K562 (cell line): ENCODE data around the gene USP46. TPM values are rescaled to one million over a fixed set of nuclear protein-coding genes. Genes with fewer than 3 reads are reported as not detected.

Experiments
- ATAC-seq: fragments of 200-7000 bp; cut with Tn5 transposase; 3 replicates; pipeline ENCODE4 v1.9.1; 2020; ENCODE audit warnings: moderate library complexity
- BruUV-seq: library from RNA; stranded (reverse); fragments of 400-500 nt; replicated peaks from 2 replicates; lab custom pipeline; 2021; lab: Mats Ljungman, UMichigan
- CTCF ChIA-PET: fragments of 300-600 bp; formaldehyde crosslinking; extraction: SDS; loops from one replicate; lab custom pipeline; 2021; ENCODE audit warnings: low intra/inter-chr PET ratio; lab: Yijun Ruan, JAX
- POLR2A ChIA-PET: fragments of 300-600, 350-650 bp; sonication (Branson Sonifier 250); formaldehyde crosslinking; extraction: SDS; loops from one replicate; lab custom pipeline; 2021; ENCODE audit warnings: antibody characterized with exemption, inconsistent platforms; lab: Yijun Ruan, JAX
- DNase-seq, 4 experiments: peaks; one replicate each; pipeline versions ENCODE4 v3.0.0 to v3.0.0-alpha.2; 2011 to 2018; ENCODE audit warnings: low spot score in 3 of 4, mixed read lengths in 3 of 4; ENCODE audit errors: extremely low read depth in 1 of 4
- FAIRE-seq: peaks from 2 replicates; lab custom pipeline; 2011; peaks lifted over from hg19 to GRCh38; lab: Jason Lieb, UNC
- H2AFZ ChIP-seq: 2 replicates; pipeline ENCODE4 v1.6.0; 2011; ENCODE audit warnings: low read depth, low read length, control low read depth, inconsistent platforms
- H3K27ac ChIP-seq: fragments of 200-600 bp; 3 replicates; pipeline ENCODE4 v1.8.0; 2011; ENCODE audit warnings: low read depth, mild to moderate bottlenecking, control low read depth, inconsistent platforms, low read length, moderate library complexity, mixed read lengths; ENCODE audit errors: extremely low read depth
- H3K27me3 ChIP-seq, 2 experiments: fragments of 300-600 bp in 1 of 2; 2 replicates in 1 of 2; 3 replicates in 1 of 2; pipeline versions ENCODE4 v1.6.0 to v1.8.0; 2011; ENCODE audit warnings: inconsistent platforms in 2 of 2, low read length in 2 of 2, mild to moderate bottlenecking in 1 of 2, mixed read lengths in 1 of 2, moderate library complexity in 1 of 2; ENCODE audit not compliant: control insufficient read depth in 2 of 2, insufficient read depth in 2 of 2
- H3K36me3 ChIP-seq: fragments of 300-600 bp; 3 replicates; pipeline ENCODE4 v1.8.0; 2011; ENCODE audit warnings: mild to moderate bottlenecking, low read length, inconsistent platforms; ENCODE audit not compliant: control insufficient read depth, insufficient read depth
- H3K4me1 ChIP-seq, 2 experiments: fragments of 200-600 bp in 1 of 2; replicated peaks in 1 of 2; 2 replicates in 1 of 2; 3 replicates in 1 of 2; pipeline versions ENCODE4 v1.5.1 to v1.8.0; 2011; ENCODE audit warnings: inconsistent platforms in 2 of 2, low read length in 2 of 2, mild to moderate bottlenecking in 1 of 2, mixed read lengths in 1 of 2, moderate library complexity in 1 of 2; ENCODE audit not compliant: control insufficient read depth in 2 of 2, insufficient read depth in 2 of 2
- H3K4me2 ChIP-seq: 2 replicates; pipeline ENCODE4 v1.6.1; 2011; ENCODE audit warnings: low read length, control low read depth, inconsistent platforms, mixed read lengths; ENCODE audit not compliant: insufficient read depth
- H3K4me3 ChIP-seq: fragments of 200-600 bp; sonication (generic), shearing (Covaris generic); 2 replicates; pipeline ENCODE4 v1.5.1; 2016; ENCODE audit warnings: control low read depth, inconsistent platforms
- H3K79me2 ChIP-seq: fragments of 200-600 bp; 3 replicates; pipeline ENCODE4 v1.8.0; 2011; ENCODE audit warnings: low read length, inconsistent platforms; ENCODE audit not compliant: control insufficient read depth, insufficient read depth
- H3K9ac ChIP-seq, 2 experiments: 2 replicates each; pipeline versions ENCODE4 v1.6.0 to v1.6.1; 2011; ENCODE audit warnings: low read depth in 2 of 2, low read length in 2 of 2, control low read depth in 1 of 2, inconsistent platforms in 1 of 2, mild to moderate bottlenecking in 1 of 2, mixed read lengths in 1 of 2; ENCODE audit not compliant: insufficient read depth in 1 of 2
- H3K9me1 ChIP-seq: one replicate; pipeline ENCODE4 v1.6.0; 2011; ENCODE audit warnings: inconsistent platforms, mild to moderate bottlenecking, low read length, moderate library complexity; ENCODE audit not compliant: control insufficient read depth, insufficient read depth
- H3K9me3 ChIP-seq: replicated peaks from 2 replicates; pipeline ENCODE4 v1.5.1; 2011; ENCODE audit warnings: low read depth, low read length, inconsistent platforms; ENCODE audit not compliant: control insufficient read depth, insufficient read depth
- H4K20me1 ChIP-seq: replicated peaks from 2 replicates; pipeline ENCODE4 v1.6.1; 2011; ENCODE audit warnings: low read length, inconsistent platforms, mixed read lengths; ENCODE audit not compliant: control insufficient read depth, insufficient read depth
- FOXA1 ChIP-seq: fragments of 450-650 bp; IDR thresholded peaks from 2 replicates; pipeline ENCODE4 v1.6.1; 2016; ENCODE audit warnings: mild to moderate bottlenecking, borderline replicate concordance
- FOXK2 ChIP-seq, 2 experiments: fragments of 450-650 bp; IDR thresholded peaks in 1 of 2; conservative IDR thresholded peaks in 1 of 2; 2 replicates each; pipeline ENCODE4 v1.6.1; 2016; ENCODE audit warnings: low read depth in 2 of 2, mild to moderate bottlenecking in 1 of 2
- HES1 ChIP-seq: fragments of 450-650 bp; IDR thresholded peaks from 2 replicates; pipeline ENCODE4 v1.6.1; 2016; ENCODE audit warnings: low read depth, mild to moderate bottlenecking, moderate library complexity
- RNF2 ChIP-seq: sonication (generic); IDR thresholded peaks from 2 replicates; pipeline ENCODE4 v1.6.1; 2016
- SETDB1 ChIP-seq: IDR thresholded peaks from one replicate; pipeline ENCODE4 v1.6.1; 2012; ENCODE audit warnings: low read length, control low read depth, inconsistent platforms
- TAF7 ChIP-seq: fragments of 450-650 bp; IDR thresholded peaks from 2 replicates; pipeline ENCODE4 v1.6.1; 2016; ENCODE audit warnings: missing genetic modification characterization, missing compliant biosample characterization
- ZBTB7A ChIP-seq: IDR thresholded peaks from 2 replicates; pipeline ENCODE4 v1.6.1; 2011; ENCODE audit warnings: low read depth, mild to moderate bottlenecking, low read length, moderate library complexity, borderline replicate concordance; ENCODE audit not compliant: control insufficient read depth
- ZNF143 ChIP-seq: sonication (generic); formaldehyde crosslinking; IDR thresholded peaks from 2 replicates; pipeline ENCODE4 v1.9.0; 2022; ENCODE audit warnings: mild to moderate bottlenecking, missing genetic modification reagents
- WGBS: fragments of 100-300 bp; shearing (Covaris generic); methylation state at CpG from one replicate; pipeline ENCODE4 v1.1.6; 2016; ENCODE audit warnings: low coverage, mixed read lengths; ENCODE audit not compliant: insufficient coverage; ENCODE audit errors: missing lambda C conversion rate; 5-methylcytosine and 5-hydroxymethylcytosine counted together
- in situ Hi-C: fragments of 300-500 bp; cut with MboI; formaldehyde crosslinking; loops from 4 replicates; pipeline ENCODE4 v1.15.0; 2018; ENCODE audit warnings: inconsistent platforms, mixed read lengths
- intact Hi-C: fragments of 100-400 bp; cut with micrococcal nuclease; formaldehyde crosslinking; loops from 2 replicates; pipeline ENCODE4 v1.14.2; 2022
- polyA plus RNA-seq, 8 experiments: library from polyadenylated mRNA; depleted of rRNA in 4 of 8; stranded (reverse) in 5 of 8; unstranded in 3 of 8; fragments of >200 nt; fragmentation: Nextera tagmentation in 2 of 8; fragmentation: Illumina TruSeq in 1 of 8; extraction: Ambion mirVana in 2 of 8; extraction: Trizol in 1 of 8; gene quantifications; 2 replicates each; pipeline versions ENCODE4 v1.2.1 to v1.2.3, GENCODE V29; 2011 to 2014; ENCODE audit warnings: inconsistent platforms in 1 of 8, missing spikeins in 1 of 8
- total RNA-seq, 7 experiments: library from RNA; depleted of rRNA in 6 of 7; stranded (reverse); fragments of >200 nt in 6 of 7; fragmentation: Illumina TruSeq in 2 of 7; extraction: Trizol in 2 of 7; gene quantifications; 2 replicates each; pipeline versions ENCODE4 v1.2.1 to v1.2.3, GENCODE V29; 2011 to 2021; ENCODE audit warnings: low replicate concordance in 1 of 7

The USP46 gene
- total and polyA plus RNA-seq, 9 of the 15 experiments (the other 6 are each of a cell fraction or from before 2014, with no cell fraction given): 3.0 to 11.7 (median 8.4) TPM

DNA sequence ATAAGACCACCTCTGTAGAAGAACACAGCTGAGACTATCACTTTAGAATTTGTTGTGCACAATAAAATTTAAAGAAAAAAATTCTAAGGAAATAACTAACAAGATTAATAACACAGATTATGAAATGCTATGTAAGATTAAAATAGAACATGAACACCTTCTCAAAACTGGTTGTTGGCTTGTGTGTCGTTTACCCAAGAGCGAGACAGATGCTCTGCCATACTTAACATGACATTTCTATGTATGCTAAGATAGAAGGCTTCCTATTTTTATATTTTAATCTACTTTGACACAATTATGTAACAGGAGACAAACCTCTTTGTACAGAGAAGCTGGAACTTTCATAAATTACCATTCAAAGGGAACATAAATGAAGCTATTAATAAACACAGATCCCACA, 30.1 kb downstream of the USP46 start:
- no peak for DNase-seq
- FAIRE-seq: no peak
- Histone ChIP-seq H3K36me3 (peaks cover 3% of the 10 kb centered on the region; the same call in 1 of the 3 replicates), H3K9ac (no peak overlapping the region), H3K4me3 (no peak overlapping the region), H3K9me3 (no peaks in the 10 kb centered on the region), H3K9me1 (no peaks in the 10 kb centered on the region), H4K20me1 (no peaks in the 10 kb centered on the region), H3K4me1 (no peaks in the 10 kb centered on the region), H2AFZ (no peak overlapping the region), H3K79me2 (no peaks in the 10 kb centered on the region), H3K4me2 (no peak overlapping the region), H3K27ac (no peak overlapping the region), H3K27me3 (no peaks in the 10 kb centered on the region)
- intact Hi-C loops (no loop called here), in situ Hi-C loops (no loop called here)
- ChIA-PET POLR2A (interaction anchor here (0.6 kb wide), 1 partner anchor 1479 kb away, joined by 3 read pairs; no protein-coding TSS in a partner anchor), CTCF (no interaction called here)
- WGBS: 88% methylated on average over 2 of the region's 2 CpGs
- ATAC-seq: no peak
- BruUV-seq: no TSS peak
- TF ChIP-seq FOXK2 (conservative IDR thresholded peaks at IDR 0.05 in 1 of 2, IDR thresholded peaks at IDR 0.05 in 1 of 2; ENCODE audit: low read depth in 2 of 2) (no peak), HES1 (no peak), ZNF143 (CRISPR knock-in tag) (no peak), TAF7 (no peak), FOXA1 (no peak), ZBTB7A (no peak), SETDB1 (no peak), RNF2 (no peak)
